A549 (cell line): ENCODE results near the gene PLCL1.
"Not testable (repeated sequence)": the region's sequence is repeated elsewhere in the genome, so short reads cannot be mapped to it uniquely, and the experiment has no call there.

Source experiments
- BCL3 ChIP-seq: fragments of >200 bp; sonication (Bioruptor Twin); formaldehyde crosslinking; IDR thresholded peaks from 3 replicates; pipeline ENCODE4 v1.6.1; 2016
- BHLHE40 ChIP-seq: IDR thresholded peaks from 2 replicates; pipeline ENCODE4 v1.6.1; 2012; ENCODE audit warnings: low read depth, low read length, inconsistent platforms
- CEBPB ChIP-seq, 2 experiments: fragments of >200 bp in 1 of 2; sonication (Bioruptor Twin) in 1 of 2; formaldehyde crosslinking in 1 of 2; IDR thresholded peaks; 2 replicates each; pipeline ENCODE4 v1.6.1; 2012 to 2016
- CTCF ChIP-seq: fragments of >200 bp; sonication (Bioruptor Twin); formaldehyde crosslinking; IDR thresholded peaks from 3 replicates; pipeline ENCODE4 v1.5.1; 2016
- MAX ChIP-seq: IDR thresholded peaks from 2 replicates; pipeline ENCODE4 v1.6.1; 2012
- MYC ChIP-seq: IDR thresholded peaks from 2 replicates; pipeline ENCODE4 v1.6.1; 2012; ENCODE audit warnings: mild to moderate bottlenecking, inconsistent platforms, low read length, improper control_type of control experiment, borderline replicate concordance
- POLR2A ChIP-seq: IDR thresholded peaks from 2 replicates; pipeline ENCODE4 v1.6.1; 2012; ENCODE audit warnings: mild to moderate bottlenecking, low read length
- RAD21 ChIP-seq, 2 experiments: fragments of >200 bp in 1 of 2; sonication (Bioruptor Twin) in 1 of 2; formaldehyde crosslinking in 1 of 2; IDR thresholded peaks in 1 of 2; conservative IDR thresholded peaks in 1 of 2; 2 replicates in 1 of 2; 3 replicates in 1 of 2; pipeline ENCODE4 v1.6.1; 2012 to 2018; ENCODE audit warnings: inconsistent platforms in 1 of 2
- ZSCAN20 ChIP-seq: fragments of 250-450 bp; sonication (Bioruptor Pico); IDR thresholded peaks from 2 replicates; pipeline ENCODE4 v1.8.0; 2022; ENCODE audit warnings: mild to moderate bottlenecking, moderate library complexity

GRCh38 chr2:198196556-198196955, 392.2 kb downstream of the PLCL1 start:
- not testable (repeated sequence) for TF ChIP-seq MAX; RAD21 (conservative IDR thresholded peaks at IDR 0.05 in 1 of 2, IDR thresholded peaks at IDR 0.05 in 1 of 2); BCL3; CTCF; BHLHE40; POLR2A; CEBPB (IDR thresholded peaks at IDR 0.05); MYC; ZSCAN20 (CRISPR knock-in tag)
